Fibroblast of gingiva (primary cell): ENCODE measurements around the gene HOXA7.

Experiments
- DNase-seq: peaks from one replicate; pipeline ENCODE4 v3.0.0-alpha.2; 2011; ENCODE audit warnings: low read depth

The HOXA7 gene

GRCh38 chr7:27156508-27156898 lies at the start of gene HOXA7:
Gene HOXA7, minus strand, starts transcription at chr7:27156675. Its CDS starts 130 bp downstream, at chr7:27156545.
- DNase-seq, result no peak

- DNase-seq, result no peak
Measured at GRCh38 chr7:27205325-27206280, 49.1 kb upstream of the HOXA7 start.

DNA sequence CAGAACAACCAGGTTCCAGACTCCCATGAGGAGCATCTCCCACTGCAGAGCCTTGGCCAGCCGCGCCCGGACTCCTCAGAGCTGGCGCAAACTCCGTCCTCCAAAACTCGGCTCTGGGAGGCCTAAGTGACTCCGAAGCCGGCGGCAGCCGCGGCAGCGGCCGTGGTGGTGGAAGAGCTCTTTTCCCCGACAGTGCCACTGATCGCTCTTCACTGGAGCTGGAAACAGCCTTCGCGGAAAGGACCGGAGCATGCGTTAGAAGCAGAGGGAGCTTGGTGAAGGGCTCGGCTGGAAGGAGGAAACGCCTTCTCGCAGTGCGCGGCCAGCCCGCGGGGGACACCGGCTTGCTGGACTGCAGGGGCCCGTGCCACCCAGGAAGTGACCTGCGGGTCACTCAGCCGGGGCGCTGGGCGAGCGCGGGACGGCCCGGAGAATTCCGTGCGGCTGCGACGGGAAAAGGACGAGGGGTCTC lies 48.4 kb upstream of the HOXA7 start:
- no peak for DNase-seq

- DNase-seq, result no peak
Measured at GRCh38 chr7:27203964-27204594, 47.6 kb upstream of the HOXA7 start.

- no peak for DNase-seq
Measured at GRCh38 chr7:27203365-27203953, 47.0 kb upstream of the HOXA7 start.

- DNase-seq, result no peak
Measured at GRCh38 chr7:27202862-27203134, 46.3 kb upstream of the HOXA7 start.

DNA sequence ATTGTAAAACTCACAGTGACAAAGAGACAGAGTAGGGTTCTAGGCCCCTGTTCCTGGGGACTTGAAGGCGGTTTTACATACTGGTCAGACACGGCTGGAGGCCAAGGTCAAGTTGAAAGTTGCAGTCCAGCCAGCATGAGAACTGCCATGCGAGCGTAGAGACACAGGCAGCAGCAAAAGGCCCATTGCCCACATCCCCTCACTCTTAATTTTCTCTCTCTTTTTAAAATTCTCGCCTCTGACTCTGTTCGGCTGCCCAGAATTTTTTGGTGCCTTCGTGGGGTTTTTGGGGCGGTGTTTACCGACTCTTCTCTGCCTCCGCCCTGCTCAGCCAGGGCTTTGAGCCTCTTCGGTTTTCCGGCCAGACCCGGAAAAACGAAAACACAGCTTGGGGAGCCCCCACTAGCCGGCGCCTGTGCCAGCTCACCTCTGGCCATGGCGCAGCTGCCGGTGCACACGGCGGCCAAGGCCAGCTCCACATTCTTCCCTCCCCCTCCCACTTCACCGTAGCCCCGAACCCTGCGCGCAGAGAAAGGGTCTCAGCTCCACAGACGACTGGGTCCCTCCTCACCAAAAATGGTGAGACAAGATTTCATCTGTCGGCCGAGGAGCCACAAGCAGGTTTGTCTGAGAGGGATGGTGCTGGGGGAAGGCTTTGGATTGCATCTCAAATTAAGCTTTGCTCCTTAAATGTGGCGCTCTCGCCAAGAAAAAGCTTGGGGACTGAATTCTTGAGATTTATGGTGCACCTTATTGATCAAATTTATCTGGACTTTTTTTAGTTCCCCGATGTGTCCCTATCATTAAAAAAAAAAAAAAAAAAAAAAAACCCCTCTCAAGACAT lies 45.8 kb upstream of the HOXA7 start:
- no peak for DNase-seq

DNA sequence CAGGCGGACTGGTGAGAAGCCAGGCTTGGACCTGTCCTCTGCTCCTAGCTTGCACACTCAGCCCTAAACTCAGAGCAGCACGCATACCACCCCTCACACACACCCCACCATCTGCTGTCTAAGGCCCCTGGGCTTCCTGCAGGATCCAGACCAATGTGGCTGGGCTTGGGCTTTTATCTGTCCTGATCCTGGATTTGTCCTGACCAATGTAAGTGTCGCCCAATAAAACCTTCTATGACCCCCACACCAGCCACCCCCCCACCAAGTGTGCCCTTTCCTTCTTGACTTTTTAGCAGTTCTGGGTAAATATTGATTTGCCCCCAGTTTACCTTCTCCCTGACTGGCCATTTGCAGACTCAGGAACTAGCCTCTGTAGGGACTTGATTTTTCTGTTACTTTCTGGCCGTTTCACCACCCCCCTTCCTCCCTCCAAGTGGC lies 45.1 kb upstream of the HOXA7 start:
- no peak for DNase-seq

DNA sequence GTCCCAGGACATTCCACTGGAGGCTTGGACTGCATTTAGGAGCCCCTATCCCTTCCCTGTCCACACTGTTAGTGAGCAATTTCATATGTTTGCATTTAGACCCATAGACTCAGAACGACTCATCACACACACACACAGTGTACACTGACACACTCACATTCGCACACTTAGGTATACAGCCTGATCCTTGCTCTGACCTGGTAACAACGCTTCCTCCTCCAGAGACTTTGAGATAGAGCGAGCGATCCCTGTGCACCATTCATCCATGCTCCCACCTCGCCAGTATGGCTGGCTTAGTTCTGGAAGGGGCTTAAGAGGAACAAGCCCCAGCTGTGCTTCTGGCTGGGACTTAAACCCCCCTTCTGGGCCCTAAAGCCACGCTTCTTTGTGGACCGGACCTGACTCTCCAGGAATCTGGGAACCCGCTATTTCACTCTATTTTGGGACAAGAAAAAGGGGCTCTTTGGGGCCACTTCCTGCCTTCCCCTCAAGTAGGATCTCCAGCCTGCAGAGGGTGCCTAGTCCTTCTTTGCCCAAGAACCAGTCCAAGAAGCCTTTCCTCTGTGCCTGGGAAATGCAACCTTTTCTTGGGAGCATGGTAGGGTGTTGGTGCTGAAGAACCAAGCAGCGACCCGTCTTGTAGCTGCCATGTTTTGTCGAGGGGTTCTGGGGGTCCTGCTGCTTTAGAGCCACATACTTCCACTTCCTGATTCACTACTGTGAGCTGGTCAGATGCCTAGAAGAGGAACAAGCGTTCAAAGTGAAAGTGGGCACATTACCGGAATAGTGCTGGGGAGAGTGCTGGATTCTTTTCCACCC lies 44.5 kb upstream of the HOXA7 start:
- DNase-seq, result no peak

DNA sequence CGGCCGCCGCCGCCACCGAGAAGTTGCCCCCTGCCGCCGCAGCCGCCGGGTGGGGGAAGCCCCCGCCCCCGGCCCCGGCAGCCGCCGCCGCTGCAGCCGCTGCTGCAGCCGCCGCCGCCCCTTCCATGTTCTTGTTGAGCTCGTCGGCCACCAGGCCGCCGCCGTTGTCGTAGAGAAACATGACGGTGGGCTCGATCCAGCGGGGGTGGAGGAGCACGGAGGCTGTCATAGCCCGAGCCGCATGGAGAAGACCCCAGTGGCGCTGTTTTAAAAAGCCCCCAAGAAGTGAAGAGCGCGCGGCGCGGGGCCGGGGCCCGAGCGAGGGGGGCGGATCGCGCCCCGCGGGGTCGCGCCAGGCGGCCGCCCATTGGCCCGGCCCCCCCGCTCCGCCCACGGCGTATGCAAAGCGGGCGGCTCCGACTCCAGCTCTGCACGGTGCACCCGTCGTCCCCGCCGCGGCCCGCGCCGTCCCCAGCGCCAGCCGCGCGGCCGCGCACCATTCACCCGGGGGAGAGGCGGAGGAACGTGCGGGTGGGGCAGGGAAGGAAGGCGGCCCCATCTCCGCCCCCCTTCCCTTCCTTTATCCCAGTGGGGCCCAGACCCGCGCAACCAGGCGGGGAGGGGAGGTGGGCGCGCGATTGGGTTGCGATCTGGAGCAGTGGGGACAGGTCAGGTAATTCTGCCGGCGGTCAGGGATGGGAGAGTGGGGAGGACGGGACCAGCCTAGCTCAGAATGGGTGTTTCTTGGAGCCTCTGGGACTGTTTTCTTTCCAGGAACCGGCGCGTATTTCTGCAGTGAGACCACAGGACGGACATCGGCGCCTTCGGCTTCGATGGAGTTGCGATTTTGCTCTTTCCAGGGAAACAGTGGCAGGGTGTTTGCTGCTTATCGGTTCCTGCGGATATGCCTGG lies 43.6 kb upstream of the HOXA7 start, which contains the start of gene HOXA13:
HOXA13 (minus strand) TSS at position 243 of the 912 bp plus-strand sequence; CDS start at position 229, 14 bp downstream.
- DNase-seq, result no peak

DNA sequence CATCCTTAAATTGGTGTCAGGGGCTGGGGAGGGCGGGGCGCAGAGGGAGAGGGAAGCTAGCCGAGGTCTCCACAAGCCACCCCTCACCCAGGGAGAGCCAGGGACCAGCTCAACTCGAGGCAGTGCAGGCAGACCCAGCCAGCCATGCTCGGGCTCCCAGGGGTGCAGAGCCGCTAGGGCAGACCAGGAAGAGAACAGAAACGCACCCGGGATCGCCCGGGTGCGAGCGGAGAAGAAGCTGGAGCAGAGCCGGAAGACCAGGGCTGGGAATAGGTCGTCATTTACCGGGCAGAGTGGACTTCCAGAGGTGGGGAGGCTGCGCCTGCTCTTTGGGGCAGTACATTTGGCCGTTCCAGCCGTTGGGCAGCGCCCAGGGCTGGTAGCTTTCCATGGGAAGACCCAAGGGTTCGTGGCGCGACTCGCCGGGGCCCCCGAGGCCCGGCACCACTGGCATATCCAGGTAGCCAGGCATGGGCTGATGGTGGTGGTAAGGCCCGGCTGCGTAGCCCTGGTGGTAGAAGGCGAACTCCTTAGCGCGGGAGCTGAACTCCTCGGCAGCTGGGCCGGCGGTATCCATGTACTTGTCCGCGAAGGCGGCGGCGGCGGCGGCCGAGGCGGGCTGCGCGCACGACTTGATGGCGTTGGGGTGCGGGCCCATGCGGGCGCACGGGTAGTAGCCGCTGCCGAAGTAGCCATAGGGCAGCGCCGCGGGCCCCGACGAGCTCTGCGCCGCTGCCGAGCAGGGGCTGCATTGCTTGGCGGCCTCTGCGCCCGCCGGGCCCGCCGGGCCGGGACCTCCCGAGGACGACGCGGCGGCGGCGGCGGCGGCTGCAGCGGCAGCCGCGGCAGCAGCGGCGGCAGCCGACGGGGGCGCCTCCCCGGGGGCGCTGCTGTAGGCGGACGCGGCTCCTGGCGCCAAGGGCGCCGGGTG lies 42.7 kb upstream of the HOXA7 start:
- DNase-seq, result no peak

DNA sequence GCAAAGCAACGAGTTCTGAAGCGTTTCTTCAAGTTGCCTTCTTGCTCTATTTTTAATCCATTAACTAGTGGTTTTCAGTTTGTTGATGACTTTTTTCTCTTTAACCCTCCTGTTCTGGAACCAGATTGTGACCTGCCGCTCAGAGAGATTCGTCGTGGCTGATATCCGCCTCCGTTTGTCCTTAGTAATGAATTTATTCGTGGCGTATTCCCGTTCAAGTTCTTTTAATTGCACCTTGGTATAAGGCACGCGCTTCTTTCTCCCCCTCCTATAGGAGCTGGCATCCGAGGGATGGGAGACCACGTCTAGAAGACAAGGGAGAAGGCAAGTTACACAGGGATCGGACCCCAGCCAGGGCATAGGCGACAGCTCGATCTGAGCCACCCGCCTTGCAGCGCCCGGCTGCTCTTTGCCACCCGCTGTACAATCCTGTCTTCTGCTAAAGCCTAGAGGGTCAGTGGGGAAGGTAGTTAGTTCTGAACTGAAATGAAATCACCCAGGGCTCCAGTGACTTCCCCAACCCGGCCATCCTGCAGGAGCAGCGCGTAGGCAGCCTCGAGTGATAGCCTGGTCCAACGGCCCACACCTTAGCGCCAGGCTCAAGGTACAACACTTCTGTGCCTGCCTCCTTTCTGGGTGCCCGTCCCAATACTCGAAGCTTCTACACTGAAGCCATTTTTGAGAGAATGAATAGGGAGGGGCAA lies 41.8 kb upstream of the HOXA7 start:
- DNase-seq, result no peak

GRCh38 chr7:27197137-27198042 lies 40.9 kb upstream of the HOXA7 start:
- DNase-seq, result no peak

DNA sequence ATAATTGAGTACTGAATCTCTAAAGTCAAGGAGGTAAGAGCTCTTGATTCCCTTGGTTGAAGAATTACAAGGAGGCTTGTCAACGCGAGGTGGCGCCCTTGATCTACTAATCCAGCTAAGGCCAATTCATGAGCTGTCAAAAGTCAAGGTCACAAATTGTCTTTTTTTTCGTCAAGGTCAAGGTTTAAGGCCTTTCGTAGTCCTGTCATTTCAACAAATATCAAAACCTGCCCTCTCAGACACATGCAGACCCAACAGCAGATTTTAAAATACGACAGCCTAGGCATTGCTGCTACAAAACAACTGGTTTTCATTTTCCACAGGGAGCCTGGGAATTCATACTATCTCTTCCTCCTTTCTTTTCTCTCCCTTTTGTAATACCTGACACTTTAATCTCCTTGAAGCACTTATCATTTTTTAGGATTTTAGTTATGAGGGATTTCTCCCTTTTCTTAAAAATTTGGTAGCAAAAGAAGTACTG lies 39.9 kb upstream of the HOXA7 start:
- peak; percentile 59 for DNase-seq

DNA sequence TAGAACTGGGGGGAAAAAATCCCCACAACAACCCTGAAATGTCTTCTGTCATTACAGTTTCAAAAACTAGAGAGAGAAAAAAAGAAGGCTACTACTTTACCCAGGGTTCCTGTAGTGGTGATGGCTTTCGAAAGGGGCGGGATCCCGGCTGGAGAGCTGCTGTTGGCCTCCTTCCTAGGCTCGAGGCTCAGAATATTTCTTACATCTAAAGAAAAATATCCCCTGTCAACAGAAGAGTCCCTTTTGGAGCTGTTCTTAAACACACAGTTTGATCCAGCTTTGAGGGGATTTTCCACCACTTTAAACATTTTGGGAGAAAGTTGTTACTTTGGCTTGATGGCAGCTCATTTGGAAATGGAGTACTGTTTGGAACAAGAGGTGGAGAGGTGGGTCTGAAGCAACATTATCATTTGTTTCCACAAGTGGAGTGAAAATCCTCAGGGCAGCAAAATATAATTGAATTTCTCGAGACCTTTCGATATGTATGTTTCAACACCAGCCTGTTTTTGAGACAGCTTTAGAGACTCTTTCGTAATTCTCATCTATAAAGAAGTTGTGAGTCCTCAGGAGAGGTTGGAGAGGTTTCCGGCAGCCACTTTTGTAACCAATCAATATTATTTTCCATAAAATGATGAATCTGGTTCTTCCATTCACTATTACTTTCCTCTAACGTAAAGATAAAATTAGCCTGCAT lies 38.4 kb upstream of the HOXA7 start:
- DNase-seq, result no peak

DNA sequence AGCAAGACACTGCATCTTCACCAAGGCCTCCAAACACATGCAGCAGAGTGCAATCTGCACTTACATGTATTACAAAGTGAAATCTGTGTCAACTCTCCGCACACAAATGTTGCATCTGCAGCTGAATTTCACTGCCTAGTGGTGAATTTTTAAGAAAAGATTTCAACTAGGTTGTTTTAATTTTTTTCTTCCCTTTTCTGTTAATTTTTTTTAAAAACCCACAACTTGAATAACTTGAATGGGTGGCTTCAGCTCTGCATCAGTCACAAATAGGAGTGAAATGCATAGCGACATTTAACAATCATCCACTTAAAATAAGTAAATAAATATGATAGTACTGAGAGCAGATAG lies 37.5 kb upstream of the HOXA7 start:
- no peak for DNase-seq
